Measurements from ENCODE around the gene CHEK1. TPM values are rescaled to one million over a fixed set of nuclear protein-coding genes. Genes with fewer than 3 reads are reported as not detected.
"Not testable (repeated sequence)": the region's sequence is repeated elsewhere in the genome, so short reads cannot be mapped to it uniquely, and the experiment has no call there.

The CHEK1 gene
- polyA plus RNA-seq (13.4 to 38.2 TPM (median 25.8 TPM) in 3 replicates), polyA minus RNA-seq (7.1 to 21.9 TPM (median 7.5 TPM) in 3 replicates)
- polyA plus RNA-seq (2011; ENCODE audit: low read depth) = 2.6 TPM
- polyA plus RNA-seq (2011; cell fraction: cytosol; rRNA removed) = 13.2 and 19.0 TPM in 2 replicates
- 12.3 and 14.5 TPM in 2 replicates for polyA plus RNA-seq (2011; cell fraction: nucleus; rRNA removed)
- 1.7 and 26.0 TPM in 2 replicates for polyA plus RNA-seq (2012; ENCODE audit: low replicate concordance)
- polyA minus RNA-seq (2011; cell fraction: cytosol; rRNA and poly(A)+ RNA removed) = 10.6 TPM
- 8.1 and 18.7 TPM in 2 replicates for polyA minus RNA-seq (2011; cell fraction: nucleus; rRNA and poly(A)+ RNA removed)

DNA sequence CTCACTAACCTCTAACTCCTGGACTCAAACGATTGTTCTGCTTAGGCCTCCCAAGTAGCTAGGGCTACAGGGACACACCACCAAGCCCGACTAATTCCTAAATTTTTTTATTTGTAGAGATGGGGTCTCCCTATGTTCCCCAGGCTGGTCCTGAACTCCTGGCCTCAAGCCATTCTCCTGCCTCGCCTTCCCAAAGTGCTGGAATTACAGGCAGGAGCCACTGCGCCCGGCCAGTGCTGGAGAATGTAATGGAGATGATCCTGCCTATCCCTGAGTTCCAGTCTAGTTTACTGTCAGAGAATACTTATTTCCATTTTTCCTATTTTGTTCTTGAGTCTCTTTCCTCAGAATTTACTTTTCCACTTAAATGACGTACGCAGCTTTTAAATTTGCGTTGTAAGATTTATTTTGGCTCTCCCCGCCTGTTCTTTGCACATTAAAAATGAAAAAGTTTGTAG lies at the start of gene CHEK1:
Gene CHEK1, plus strand, starts transcription at position 408 of the 458 bp plus-strand sequence. CDS start 1,606 bp downstream, outside the sequence.
- no peaks in the 10 kb centered on the region for H3K27me3 ChIP-seq (ENCODE audit: control insufficient read depth, extremely low read depth, insufficient read depth, low read length)
- peak within 1 kb of the TSS; percentile 93 for H2AFZ ChIP-seq (ENCODE audit: control insufficient read depth, low read length)
- dilution Hi-C loops (cut with MboI; ENCODE audit: extremely low pct_ligation_motif_present, low sequenced_read_pairs) = no loop called here
- H3K36me3 ChIP-seq (ENCODE audit: control insufficient read depth in 2 of 2, extremely low read depth in 1 of 2, insufficient read depth in 2 of 2, low read length in 2 of 2) = peaks cover 5 to 19% of the 10 kb centered on the region in 2 experiments
- DNase-seq (ENCODE audit: low read depth, low spot score) (no peak), FAIRE-seq (no peak)
- peak within 1 kb of the TSS; percentile 94 for H3K4me2 ChIP-seq (ENCODE audit: control insufficient read depth, extremely low read depth, insufficient read depth, low read depth, low read length)
- H3K4me3 ChIP-seq (ENCODE audit: control insufficient read depth in 2 of 3, extremely low read depth in 1 of 3, insufficient read depth in 2 of 3, low read depth in 1 of 3, low read length in 3 of 3) = peak within 1 kb of the TSS; percentile 64 to 77 (median 69)
- H3K27ac ChIP-seq (ENCODE audit: control insufficient read depth, insufficient read depth, low read length) = peak within 1 kb of the TSS; percentile 75
- H3K9ac ChIP-seq (ENCODE audit: control insufficient read depth, extremely low read depth, insufficient read depth, low read length) = peak within 1 kb of the TSS; percentile 77
- H4K20me1 ChIP-seq (ENCODE audit: control insufficient read depth, extremely low read depth, insufficient read depth, low read length) = no peaks in the 10 kb centered on the region
- H3K9me1 ChIP-seq (ENCODE audit: control insufficient read depth, extremely low read depth, insufficient read depth, low read length) = no peaks in the 10 kb centered on the region
- peaks cover 8% of the 10 kb centered on the region for H3K79me2 ChIP-seq (ENCODE audit: control insufficient read depth, insufficient read depth, low read length)
- H3K9me3 ChIP-seq (ENCODE audit: control insufficient read depth, low read depth, low read length) = no peaks in the 10 kb centered on the region
- TF ChIP-seq CTCF (optimal IDR thresholded peaks at IDR 0.05 in 1 of 3, IDR thresholded peaks at IDR 0.05 in 1 of 3, conservative IDR thresholded peaks at IDR 0.05 in 1 of 3; ENCODE audit: extremely low read depth in 1 of 3, insufficient read depth in 2 of 3, low read length in 3 of 3) (no peak), EZH2 (IDR thresholded peaks at IDR 0.05; ENCODE audit: low read length) (no peak)
- peaks cover 28% of the 10 kb centered on the region for H3K4me1 ChIP-seq (ENCODE audit: control insufficient read depth, extremely low read depth, insufficient read depth, low read length)

- H2AFZ ChIP-seq (ENCODE audit: control insufficient read depth, low read length); DNase-seq (ENCODE audit: low read depth, low spot score); H3K4me2 ChIP-seq (ENCODE audit: control insufficient read depth, extremely low read depth, insufficient read depth, low read depth, low read length); H3K9ac ChIP-seq (ENCODE audit: control insufficient read depth, extremely low read depth, insufficient read depth, low read length); H3K4me1 ChIP-seq (ENCODE audit: control insufficient read depth, extremely low read depth, insufficient read depth, low read length); FAIRE-seq; H3K9me1 ChIP-seq (ENCODE audit: control insufficient read depth, extremely low read depth, insufficient read depth, low read length); H4K20me1 ChIP-seq (ENCODE audit: control insufficient read depth, extremely low read depth, insufficient read depth, low read length); H3K27me3 ChIP-seq (ENCODE audit: control insufficient read depth, extremely low read depth, insufficient read depth, low read length); H3K4me3 ChIP-seq (ENCODE audit: control insufficient read depth in 2 of 3, extremely low read depth in 1 of 3, insufficient read depth in 2 of 3, low read depth in 1 of 3, low read length in 3 of 3); dilution Hi-C loops (cut with MboI; ENCODE audit: extremely low pct_ligation_motif_present, low sequenced_read_pairs); H3K9me3 ChIP-seq (ENCODE audit: control insufficient read depth, low read depth, low read length); H3K27ac ChIP-seq (ENCODE audit: control insufficient read depth, insufficient read depth, low read length); H3K79me2 ChIP-seq (ENCODE audit: control insufficient read depth, insufficient read depth, low read length): not testable (repeated sequence)
- H3K36me3 ChIP-seq (ENCODE audit: control insufficient read depth in 2 of 2, extremely low read depth in 1 of 2, insufficient read depth in 2 of 2, low read length in 2 of 2) = peaks cover 32 to 39% of the 10 kb centered on the region in 2 experiments
Observed at GRCh38 chr11:125577181-125577580, 47.8 kb upstream of the CHEK1 start.

Data from keratinocyte (primary cell).